Type B pancreatic cell (in vitro differentiated cells): Measurements from ENCODE around the gene C17orf50. TPM values are rescaled to one million over a fixed set of nuclear protein-coding genes. Genes with fewer than 3 reads are reported as not detected.

Experiments used
- DNase-seq: peaks from one replicate; pipeline ENCODE4 v3.0.0; 2021; ENCODE audit warnings: mixed read lengths; ENCODE audit not compliant: unreplicated experiment; ENCODE audit errors: extremely low spot score
- H3K27ac Mint-ChIP-seq: 2 replicates; pipeline ENCODE4 v1.8.0; 2021; ENCODE audit warnings: mild to moderate bottlenecking, mixed read lengths
- H3K27me3 Mint-ChIP-seq: 2 replicates; pipeline ENCODE4 v1.8.0; 2021; ENCODE audit warnings: mixed read lengths
- H3K36me3 Mint-ChIP-seq: 2 replicates; pipeline ENCODE4 v1.8.0; 2021; ENCODE audit warnings: mixed read lengths
- H3K4me1 Mint-ChIP-seq: one replicate; pipeline ENCODE4 v1.8.0; 2021; ENCODE audit warnings: mixed read lengths; ENCODE audit not compliant: unreplicated experiment
- H3K4me3 Mint-ChIP-seq: 2 replicates; pipeline ENCODE4 v1.8.0; 2021; ENCODE audit warnings: mild to moderate bottlenecking, mixed read lengths
- H3K9me3 Mint-ChIP-seq: 2 replicates; pipeline ENCODE4 v1.8.0; 2021; ENCODE audit warnings: mixed read lengths
- CTCF ChIP-seq: fragments of 200-600 bp; sonication (generic); conservative IDR thresholded peaks from 2 replicates; pipeline ENCODE4 v1.5.0; 2021; ENCODE audit warnings: antibody characterized with exemption, mild to moderate bottlenecking
- total RNA-seq: library from RNA; stranded (reverse); gene quantifications from 2 replicates; pipeline ENCODE4 v1.2.1, GENCODE V29; 2021; ENCODE audit warnings: low replicate concordance

The C17orf50 gene
- total RNA-seq, 1 donor from 2014 or later: not detected

- Mint-ChIP-seq H3K4me1 (peaks cover 27% of the 10 kb centered on the region), H3K36me3 (no peaks in the 10 kb centered on the region), H3K27ac (peak overlapping the region; percentile 29), H3K9me3 (no peaks in the 10 kb centered on the region), H3K4me3 (peak overlapping the region; percentile 20), H3K27me3 (peaks cover 13% of the 10 kb centered on the region)
- DNase-seq: no peak
- TF ChIP-seq CTCF: peak; percentile 79
Observed at GRCh38 chr17:35804658-35805192, 44.0 kb downstream of the C17orf50 start.

GRCh38 chr17:35807371-35808144, 46.9 kb downstream of the C17orf50 start:
- Mint-ChIP-seq H3K27ac (peak overlapping the region; percentile 96), H3K4me1 (peaks cover 21% of the 10 kb centered on the region), H3K27me3 (no peaks in the 10 kb centered on the region), H3K36me3 (no peaks in the 10 kb centered on the region), H3K9me3 (no peaks in the 10 kb centered on the region), H3K4me3 (peak overlapping the region; percentile 94)
- TF ChIP-seq CTCF: no peak
- DNase-seq: no peak

- H3K36me3 Mint-ChIP-seq: peaks cover 4% of the 10 kb centered on the region
- H3K4me3 Mint-ChIP-seq: peak overlapping the region; percentile 94
- peaks cover 25% of the 10 kb centered on the region for H3K4me1 Mint-ChIP-seq
- H3K27ac Mint-ChIP-seq: peak overlapping the region; percentile 96
- H3K9me3 Mint-ChIP-seq: no peaks in the 10 kb centered on the region
- TF ChIP-seq CTCF: no peak
- no peaks in the 10 kb centered on the region for H3K27me3 Mint-ChIP-seq
- no peak for DNase-seq
Observed at GRCh38 chr17:35808240-35808961, 47.7 kb downstream of the C17orf50 start.

- peak; percentile 96 for DNase-seq
- peaks cover 31% of the 10 kb centered on the region for H3K4me1 Mint-ChIP-seq
- TF ChIP-seq CTCF: peak; percentile 76
- peaks cover 8% of the 10 kb centered on the region for H3K36me3 Mint-ChIP-seq
- H3K27me3 Mint-ChIP-seq: no peaks in the 10 kb centered on the region
- no peaks in the 10 kb centered on the region for H3K9me3 Mint-ChIP-seq
- peak within 1 kb of the TSS; percentile 96 for H3K27ac Mint-ChIP-seq
- H3K4me3 Mint-ChIP-seq: peak within 1 kb of the TSS; percentile 94
Observed at GRCh38 chr17:35808962-35809854, 48.5 kb downstream of the C17orf50 start, which contains the start of gene TAF15. TAF15 (plus strand) TSS chr17:35809484; CDS start chr17:35809570, 86 bp downstream.

GRCh38 chr17:35809855-35810461, 49.3 kb downstream of the C17orf50 start:
- Mint-ChIP-seq H3K9me3 (no peaks in the 10 kb centered on the region), H3K36me3 (peaks cover 8% of the 10 kb centered on the region), H3K27me3 (no peaks in the 10 kb centered on the region), H3K4me1 (peaks cover 27% of the 10 kb centered on the region), H3K27ac (peak overlapping the region; percentile 96), H3K4me3 (peak overlapping the region; percentile 94)
- no peak for DNase-seq
- no peak for TF ChIP-seq CTCF
